Measurements from ENCODE around the gene MUSK.

The MUSK gene

DNA sequence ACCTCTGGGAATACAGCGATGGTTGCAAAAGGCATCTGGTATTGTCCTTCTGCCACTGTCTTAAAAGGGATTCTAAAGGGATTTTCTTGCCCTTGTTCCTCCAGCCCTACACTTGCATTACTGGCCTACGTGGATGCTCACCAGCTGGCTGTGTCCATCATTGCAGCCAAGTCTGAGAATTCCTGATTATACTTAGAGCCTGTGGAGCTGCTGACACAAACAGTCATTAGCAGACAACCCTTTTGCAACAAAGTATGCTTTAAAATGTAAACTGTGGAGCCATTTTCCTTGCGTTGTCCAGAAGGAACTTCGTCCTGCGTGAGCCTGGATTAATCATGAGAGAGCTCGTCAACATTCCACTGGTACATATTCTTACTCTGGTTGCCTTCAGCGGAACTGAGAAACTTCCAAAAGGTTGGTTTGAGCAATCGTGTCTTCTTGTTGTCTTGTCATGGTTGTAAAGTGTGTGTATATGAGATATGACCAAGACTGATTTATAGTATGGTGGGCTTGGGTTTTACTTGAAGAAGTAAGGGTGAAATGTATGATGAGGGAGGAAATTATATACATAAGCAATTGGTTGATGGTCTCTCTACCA is at the start of gene MUSK:
Gene MUSK (plus strand): TSS at position 222 of the 598 bp plus-strand sequence. CDS start 114 bp downstream, at position 336.
- H3K27ac ChIP-seq (ENCODE audit: low read length) = peak within 1 kb of the TSS; percentile 53
- no peaks in the 10 kb centered on the region for H3K27me3 ChIP-seq (ENCODE audit: control insufficient read depth in 1 of 2, insufficient read depth in 2 of 2, low read length in 2 of 2)
- peak within 1 kb of the TSS; percentile 23 to 62 for H3K4me3 ChIP-seq (ENCODE audit: low read length in 2 of 2)
- no peaks in the 10 kb centered on the region for H3K36me3 ChIP-seq (ENCODE audit: control insufficient read depth in 2 of 2, insufficient read depth in 2 of 2, low read length in 2 of 2)
- no peak within 1 kb of the TSS for H3K9ac ChIP-seq (ENCODE audit: low read length in 2 of 2)
- no peaks in the 10 kb centered on the region for H3K9me3 ChIP-seq (ENCODE audit: control insufficient read depth in 2 of 2, low read length in 2 of 2)
- H3K4me1 ChIP-seq (ENCODE audit: control insufficient read depth, insufficient read depth, low read length) = no peaks in the 10 kb centered on the region

DNA sequence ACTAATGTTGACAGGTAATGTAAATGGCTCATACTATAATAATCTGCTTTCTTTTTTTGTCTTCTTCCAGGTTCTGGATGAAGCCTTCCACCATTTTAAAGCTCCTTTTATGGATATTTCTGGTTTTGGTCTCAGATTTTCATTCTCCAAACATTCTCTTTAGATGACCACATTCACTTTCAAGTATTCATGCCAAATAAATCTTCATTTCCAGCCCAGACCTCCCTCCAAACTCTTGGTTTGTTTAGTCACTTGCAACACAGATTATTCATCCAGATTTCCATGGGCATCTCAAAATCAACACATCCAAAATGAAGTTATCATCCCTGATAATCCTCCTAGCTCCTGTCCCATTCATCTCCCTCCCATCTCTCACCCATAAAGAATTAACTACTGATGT is 48.8 kb upstream of the MUSK start:
- Histone ChIP-seq H3K9me3 (ENCODE audit: control insufficient read depth in 2 of 2, low read length in 2 of 2) (no peaks in the 10 kb centered on the region), H3K27ac (ENCODE audit: low read length) (no peak overlapping the region), H3K9ac (ENCODE audit: low read length in 2 of 2) (no peak overlapping the region), H3K36me3 (ENCODE audit: control insufficient read depth in 2 of 2, insufficient read depth in 2 of 2, low read length in 2 of 2) (no peaks in the 10 kb centered on the region), H3K4me3 (ENCODE audit: low read length in 2 of 2) (no peak overlapping the region), H3K4me1 (ENCODE audit: control insufficient read depth, insufficient read depth, low read length) (no peaks in the 10 kb centered on the region), H3K27me3 (ENCODE audit: control insufficient read depth in 1 of 2, insufficient read depth in 2 of 2, low read length in 2 of 2) (no peaks in the 10 kb centered on the region)

DNA sequence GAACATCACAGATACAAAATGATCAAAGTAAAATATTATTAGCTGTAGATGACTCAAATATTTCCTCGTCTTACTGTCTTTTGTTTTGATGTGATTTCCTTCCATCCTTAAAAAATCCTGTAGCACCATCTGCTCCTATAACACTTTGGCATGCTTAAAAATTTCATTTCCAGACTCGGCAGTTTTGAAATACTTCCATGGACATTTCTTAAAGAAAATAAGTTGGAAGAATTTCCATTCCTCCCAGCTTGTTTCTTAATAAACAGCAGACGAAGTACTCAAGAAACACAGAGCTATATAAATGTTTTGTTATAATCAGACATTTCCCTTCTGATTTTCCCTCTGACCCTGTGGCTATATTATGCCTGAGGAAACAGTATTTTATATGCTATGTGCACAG is 47.9 kb upstream of the MUSK start:
- Histone ChIP-seq H3K27me3 (ENCODE audit: control insufficient read depth in 1 of 2, insufficient read depth in 2 of 2, low read length in 2 of 2) (no peaks in the 10 kb centered on the region), H3K9me3 (ENCODE audit: control insufficient read depth in 2 of 2, low read length in 2 of 2) (no peaks in the 10 kb centered on the region), H3K4me1 (ENCODE audit: control insufficient read depth, insufficient read depth, low read length) (no peaks in the 10 kb centered on the region), H3K9ac (ENCODE audit: low read length in 2 of 2) (no peak overlapping the region), H3K4me3 (ENCODE audit: low read length in 2 of 2) (no peak overlapping the region), H3K36me3 (ENCODE audit: control insufficient read depth in 2 of 2, insufficient read depth in 2 of 2, low read length in 2 of 2) (no peaks in the 10 kb centered on the region), H3K27ac (ENCODE audit: low read length) (no peak overlapping the region)

DNA sequence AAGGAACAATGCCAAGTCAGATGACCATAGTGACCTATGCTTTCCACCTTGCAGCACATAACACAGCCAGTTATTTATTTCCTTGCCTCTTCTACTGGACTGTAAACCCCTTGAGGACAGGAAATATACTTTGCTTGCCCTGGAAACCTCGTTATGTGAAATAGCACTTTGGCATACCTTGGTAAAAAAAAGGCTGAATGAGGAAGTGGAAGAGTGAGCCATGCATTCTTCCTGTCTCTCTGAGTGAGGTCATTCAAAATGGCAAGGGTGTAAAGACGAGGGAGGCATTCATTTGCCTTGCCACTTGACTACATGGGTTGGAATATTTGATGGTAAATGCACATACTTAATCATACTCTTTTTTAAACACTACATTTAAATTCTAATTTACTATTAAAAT is 46.2 kb upstream of the MUSK start:
- Histone ChIP-seq H3K9me3 (ENCODE audit: control insufficient read depth in 2 of 2, low read length in 2 of 2) (no peaks in the 10 kb centered on the region), H3K27ac (ENCODE audit: low read length) (no peak overlapping the region), H3K36me3 (ENCODE audit: control insufficient read depth in 2 of 2, insufficient read depth in 2 of 2, low read length in 2 of 2) (no peaks in the 10 kb centered on the region), H3K9ac (ENCODE audit: low read length in 2 of 2) (no peak overlapping the region), H3K4me3 (ENCODE audit: low read length in 2 of 2) (no peak overlapping the region), H3K27me3 (ENCODE audit: control insufficient read depth in 1 of 2, insufficient read depth in 2 of 2, low read length in 2 of 2) (no peaks in the 10 kb centered on the region), H3K4me1 (ENCODE audit: control insufficient read depth, insufficient read depth, low read length) (no peaks in the 10 kb centered on the region)

DNA sequence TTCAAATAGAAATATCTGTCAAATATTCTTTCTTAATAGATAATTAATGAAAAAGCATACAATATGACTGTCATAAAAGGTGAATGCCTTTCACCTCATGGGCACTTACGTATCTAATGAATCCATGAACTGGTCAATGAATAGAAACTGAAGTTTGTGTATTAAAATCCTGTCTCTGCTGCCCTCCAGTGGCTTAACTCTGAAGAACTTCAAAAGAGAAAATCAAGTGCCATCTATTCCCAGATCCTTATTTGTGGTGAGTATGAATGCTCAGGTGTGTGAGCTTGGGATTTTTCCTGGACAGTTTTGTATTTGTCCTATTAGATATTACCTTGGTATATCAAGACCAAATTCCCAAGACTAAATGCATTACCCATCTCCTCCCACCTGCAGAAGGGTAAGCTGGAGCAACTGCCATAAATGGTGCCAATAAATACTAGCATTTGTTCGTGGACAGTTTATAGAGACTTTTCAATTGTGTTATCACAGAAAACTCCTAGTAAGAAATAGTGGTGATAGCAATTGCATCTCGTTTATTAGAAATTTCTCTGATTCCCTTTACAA is 45.0 kb upstream of the MUSK start:
- Histone ChIP-seq H3K27ac (ENCODE audit: low read length) (no peak overlapping the region), H3K9me3 (ENCODE audit: control insufficient read depth in 2 of 2, low read length in 2 of 2) (no peaks in the 10 kb centered on the region), H3K9ac (ENCODE audit: low read length in 2 of 2) (no peak overlapping the region), H3K36me3 (ENCODE audit: control insufficient read depth in 2 of 2, insufficient read depth in 2 of 2, low read length in 2 of 2) (no peaks in the 10 kb centered on the region), H3K4me1 (ENCODE audit: control insufficient read depth, insufficient read depth, low read length) (no peaks in the 10 kb centered on the region), H3K4me3 (ENCODE audit: low read length in 2 of 2) (no peak overlapping the region), H3K27me3 (ENCODE audit: control insufficient read depth in 1 of 2, insufficient read depth in 2 of 2, low read length in 2 of 2) (no peaks in the 10 kb centered on the region)

DNA sequence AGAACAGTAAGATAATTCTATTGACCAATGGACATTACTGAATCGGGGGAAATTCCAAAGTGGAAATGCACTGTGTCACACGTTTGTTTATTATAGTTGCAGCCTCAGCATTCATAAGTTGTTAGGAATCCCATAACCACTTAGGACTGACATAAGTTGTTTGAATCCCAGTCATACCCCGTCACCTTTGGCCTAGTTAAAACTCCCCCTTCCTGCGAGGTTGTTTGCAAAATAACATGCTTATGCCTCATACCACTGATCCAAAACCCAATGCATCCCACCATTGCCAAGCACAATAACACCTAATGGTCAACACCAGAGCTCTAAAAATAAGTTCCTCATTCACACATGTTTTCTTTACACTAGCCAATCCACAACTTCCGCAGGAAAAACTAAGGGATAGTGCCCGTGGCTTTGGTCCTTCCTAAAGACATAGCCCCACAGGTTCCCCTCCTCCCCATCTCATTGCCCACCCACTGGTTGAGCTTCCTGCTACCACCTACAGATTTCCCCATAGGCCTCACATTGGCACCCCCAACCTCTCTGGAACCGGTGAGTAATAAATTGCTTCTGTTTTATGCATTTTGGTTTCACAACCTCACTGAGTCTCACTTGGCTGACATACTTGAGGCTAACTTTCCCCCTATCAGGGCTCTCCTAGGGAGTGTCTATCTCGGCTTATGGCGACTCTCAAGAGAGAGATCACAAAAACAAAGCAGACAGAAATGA is 42.3 kb upstream of the MUSK start:
- Histone ChIP-seq H3K36me3 (ENCODE audit: control insufficient read depth in 2 of 2, insufficient read depth in 2 of 2, low read length in 2 of 2) (no peaks in the 10 kb centered on the region), H3K4me3 (ENCODE audit: low read length in 2 of 2) (no peak overlapping the region), H3K9ac (ENCODE audit: low read length in 2 of 2) (no peak overlapping the region), H3K27me3 (ENCODE audit: control insufficient read depth in 1 of 2, insufficient read depth in 2 of 2, low read length in 2 of 2) (no peaks in the 10 kb centered on the region), H3K9me3 (ENCODE audit: control insufficient read depth in 2 of 2, low read length in 2 of 2) (no peaks in the 10 kb centered on the region), H3K27ac (ENCODE audit: low read length) (no peak overlapping the region), H3K4me1 (ENCODE audit: control insufficient read depth, insufficient read depth, low read length) (no peaks in the 10 kb centered on the region)

DNA sequence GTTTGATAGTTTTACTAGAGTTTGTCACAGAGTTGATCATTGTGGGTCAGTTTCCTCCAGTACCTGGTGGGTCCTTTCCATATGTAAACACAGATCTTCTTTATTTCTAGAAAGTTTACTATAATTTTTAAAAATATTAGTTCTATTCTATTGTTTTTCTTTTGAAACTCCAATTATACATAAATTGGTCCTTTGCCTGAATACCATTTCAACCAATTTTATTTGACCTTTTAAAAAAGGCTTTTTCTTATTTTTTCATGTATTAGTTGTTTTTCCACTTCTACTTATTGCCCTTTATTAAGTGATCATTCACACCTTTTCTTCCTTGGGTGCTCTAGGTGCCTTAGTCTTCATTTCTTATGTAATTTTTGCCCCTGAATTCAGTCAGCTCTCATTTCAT is 33.0 kb upstream of the MUSK start:
- Histone ChIP-seq H3K9ac (ENCODE audit: low read length in 2 of 2) (no peak overlapping the region), H3K36me3 (ENCODE audit: control insufficient read depth in 2 of 2, insufficient read depth in 2 of 2, low read length in 2 of 2) (no peaks in the 10 kb centered on the region), H3K4me3 (ENCODE audit: low read length in 2 of 2) (no peak overlapping the region), H3K4me1 (ENCODE audit: control insufficient read depth, insufficient read depth, low read length) (no peaks in the 10 kb centered on the region), H3K27me3 (ENCODE audit: control insufficient read depth in 1 of 2, insufficient read depth in 2 of 2, low read length in 2 of 2) (no peaks in the 10 kb centered on the region), H3K9me3 (ENCODE audit: control insufficient read depth in 2 of 2, low read length in 2 of 2) (peaks cover 0 to 3% of the 10 kb centered on the region in 2 donors), H3K27ac (ENCODE audit: low read length) (no peak overlapping the region)

DNA sequence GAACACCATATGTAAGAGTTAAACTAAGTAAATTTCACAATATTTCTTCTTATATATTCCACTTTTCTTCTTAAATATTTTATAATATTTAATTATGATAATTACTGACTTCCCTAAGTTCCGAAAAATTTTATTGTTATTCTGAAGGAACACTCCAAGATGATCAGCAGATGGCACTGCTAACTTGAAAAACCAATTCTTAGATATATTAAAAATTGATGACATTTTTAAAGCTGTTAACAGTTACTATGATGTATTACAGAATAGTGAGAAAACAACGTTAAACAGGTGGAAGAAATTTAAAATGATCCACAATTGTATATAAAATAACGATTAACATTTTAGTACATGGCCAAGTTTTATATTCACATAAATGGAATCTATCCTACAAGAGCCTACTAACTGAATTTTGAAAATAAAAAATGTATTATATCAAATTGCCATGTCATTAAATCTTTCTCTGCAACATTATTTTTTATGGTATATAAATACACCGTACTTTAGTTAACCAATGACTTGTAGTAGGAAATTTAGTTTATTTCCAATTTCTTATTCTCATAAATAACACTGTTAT is 30.1 kb upstream of the MUSK start:
- H3K9me3 ChIP-seq (ENCODE audit: control insufficient read depth in 2 of 2, low read length in 2 of 2) = peaks cover 0 to 3% of the 10 kb centered on the region in 2 donors
- no peaks in the 10 kb centered on the region for H3K27me3 ChIP-seq (ENCODE audit: control insufficient read depth in 1 of 2, insufficient read depth in 2 of 2, low read length in 2 of 2)
- no peak overlapping the region for H3K4me3 ChIP-seq (ENCODE audit: low read length in 2 of 2)
- no peaks in the 10 kb centered on the region for H3K4me1 ChIP-seq (ENCODE audit: control insufficient read depth, insufficient read depth, low read length)
- no peak overlapping the region for H3K27ac ChIP-seq (ENCODE audit: low read length)
- H3K9ac ChIP-seq (ENCODE audit: low read length in 2 of 2) = no peak overlapping the region
- no peaks in the 10 kb centered on the region for H3K36me3 ChIP-seq (ENCODE audit: control insufficient read depth in 2 of 2, insufficient read depth in 2 of 2, low read length in 2 of 2)

DNA sequence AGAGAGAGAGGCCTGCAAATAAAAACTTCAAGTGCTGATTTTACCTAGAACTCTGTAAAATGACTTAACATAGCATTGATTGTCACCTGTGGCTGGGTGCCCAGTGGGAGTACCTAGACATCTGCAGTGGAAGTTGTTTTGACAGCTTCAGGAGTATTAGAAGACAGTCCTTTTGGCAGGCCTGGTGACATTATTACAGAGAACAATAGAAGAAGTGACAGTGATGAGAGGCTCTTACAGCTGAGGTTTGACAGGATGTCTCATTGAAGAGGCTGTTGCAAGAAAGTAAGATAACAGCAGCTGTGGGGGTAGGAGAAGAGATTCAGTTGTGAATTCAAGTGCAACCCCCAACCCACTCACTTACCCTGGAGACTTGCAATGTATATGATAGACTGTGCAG is 27.9 kb upstream of the MUSK start:
- Histone ChIP-seq H3K36me3 (ENCODE audit: control insufficient read depth in 2 of 2, insufficient read depth in 2 of 2, low read length in 2 of 2) (no peaks in the 10 kb centered on the region), H3K4me3 (ENCODE audit: low read length in 2 of 2) (no peak overlapping the region), H3K4me1 (ENCODE audit: control insufficient read depth, insufficient read depth, low read length) (no peaks in the 10 kb centered on the region), H3K27ac (ENCODE audit: low read length) (no peak overlapping the region), H3K9me3 (ENCODE audit: control insufficient read depth in 2 of 2, low read length in 2 of 2) (no peaks in the 10 kb centered on the region), H3K9ac (ENCODE audit: low read length in 2 of 2) (no peak overlapping the region), H3K27me3 (ENCODE audit: control insufficient read depth in 1 of 2, insufficient read depth in 2 of 2, low read length in 2 of 2) (no peaks in the 10 kb centered on the region)

DNA sequence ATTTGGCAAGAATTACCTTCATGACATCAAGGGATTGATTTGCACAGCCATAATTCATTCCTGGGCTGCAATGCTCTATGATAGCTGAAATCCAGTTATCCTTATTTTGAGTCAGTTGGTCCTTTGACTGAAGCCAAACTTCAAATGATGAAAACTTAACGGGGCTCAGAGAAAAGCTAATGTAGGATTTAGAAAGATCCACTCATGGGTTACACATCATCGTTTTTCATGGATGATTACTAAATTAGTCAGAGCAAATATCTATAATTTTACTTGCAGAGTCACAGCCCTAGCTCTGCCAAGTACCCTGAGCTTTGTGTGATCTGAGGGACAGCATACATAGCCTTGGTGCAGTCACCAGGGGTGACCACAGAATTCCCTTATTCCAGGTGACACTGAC is 27.3 kb upstream of the MUSK start:
- Histone ChIP-seq H3K4me3 (ENCODE audit: low read length in 2 of 2) (no peak overlapping the region), H3K9me3 (ENCODE audit: control insufficient read depth in 2 of 2, low read length in 2 of 2) (no peaks in the 10 kb centered on the region), H3K27me3 (ENCODE audit: control insufficient read depth in 1 of 2, insufficient read depth in 2 of 2, low read length in 2 of 2) (no peaks in the 10 kb centered on the region), H3K36me3 (ENCODE audit: control insufficient read depth in 2 of 2, insufficient read depth in 2 of 2, low read length in 2 of 2) (no peaks in the 10 kb centered on the region), H3K9ac (ENCODE audit: low read length in 2 of 2) (no peak overlapping the region), H3K4me1 (ENCODE audit: control insufficient read depth, insufficient read depth, low read length) (no peaks in the 10 kb centered on the region), H3K27ac (ENCODE audit: low read length) (no peak overlapping the region)

DNA sequence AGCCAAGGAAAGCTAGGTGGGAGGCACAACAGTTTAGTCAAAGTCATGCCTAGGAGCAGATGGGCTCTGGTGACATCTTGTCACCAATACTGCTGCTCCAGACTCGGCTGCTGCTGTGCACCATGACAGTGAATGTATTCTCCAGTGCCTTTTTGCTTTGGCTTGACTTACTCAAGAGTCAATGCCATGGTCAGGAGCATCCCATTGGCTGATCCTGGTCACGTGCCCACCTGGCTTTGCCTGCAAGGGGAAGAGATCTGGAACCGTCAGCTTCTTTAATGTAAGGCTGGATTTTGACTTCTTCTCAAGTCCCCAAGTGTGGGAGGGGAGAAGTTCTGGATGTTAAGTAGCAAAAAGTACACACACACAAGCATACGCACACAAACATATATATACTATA is 19.9 kb upstream of the MUSK start:
- Histone ChIP-seq H3K27me3 (ENCODE audit: control insufficient read depth in 1 of 2, insufficient read depth in 2 of 2, low read length in 2 of 2) (no peaks in the 10 kb centered on the region), H3K9ac (ENCODE audit: low read length in 2 of 2) (no peak overlapping the region), H3K4me3 (ENCODE audit: low read length in 2 of 2) (no peak overlapping the region), H3K36me3 (ENCODE audit: control insufficient read depth in 2 of 2, insufficient read depth in 2 of 2, low read length in 2 of 2) (no peaks in the 10 kb centered on the region), H3K9me3 (ENCODE audit: control insufficient read depth in 2 of 2, low read length in 2 of 2) (no peaks in the 10 kb centered on the region), H3K4me1 (ENCODE audit: control insufficient read depth, insufficient read depth, low read length) (peaks cover 3% of the 10 kb centered on the region), H3K27ac (ENCODE audit: low read length) (no peak overlapping the region)

All from stomach smooth muscle (tissue), 2 donors.